ENCODE measurements around the gene RANBP10. TPM values are rescaled to one million over a fixed set of nuclear protein-coding genes. Genes with fewer than 3 reads are reported as not detected.
A peak's percentile ranks its signal among the peaks of the same experiment; 100 is the strongest.

Gene RANBP10
- 10 to 100 TPM; 14.1 to 14.5 TPM for total RNA-seq

DNA sequence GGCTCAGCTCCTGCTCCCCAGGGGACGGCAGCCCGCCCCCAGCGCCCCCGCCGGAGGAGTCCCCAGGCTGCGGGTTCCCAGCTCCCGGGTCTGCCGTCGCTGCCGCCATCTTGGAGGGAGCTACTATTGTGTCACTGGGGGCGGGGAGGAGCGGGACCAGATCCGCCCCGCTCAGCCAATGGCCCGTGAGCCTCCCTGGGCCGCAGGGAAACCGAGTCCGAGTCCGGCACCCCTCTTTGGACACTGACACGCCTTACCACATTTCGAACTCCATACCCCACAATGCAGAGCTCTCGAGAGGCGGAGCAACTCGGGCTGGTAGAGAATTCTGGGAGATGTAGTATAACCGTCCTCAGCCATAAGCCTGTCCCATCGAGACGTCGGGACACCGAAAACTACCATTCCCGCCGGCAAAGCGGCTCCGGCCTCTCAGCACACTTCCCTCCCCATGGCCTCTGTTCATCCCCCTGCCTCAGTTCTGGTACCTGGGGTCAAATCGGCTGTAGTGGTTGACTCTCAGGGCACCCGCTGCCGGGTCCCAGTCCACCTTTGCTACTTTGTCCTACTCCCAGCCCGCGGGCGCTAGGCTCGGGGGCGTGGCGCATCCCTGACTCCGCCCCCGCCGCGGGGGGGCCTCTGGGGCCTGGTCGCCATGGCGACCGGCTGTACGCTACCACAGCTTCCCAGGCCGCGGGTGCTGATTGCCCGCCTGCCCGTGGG is at the start of gene RANBP10, which contains the start of gene TSNAXIP1:
RANBP10 (minus strand) TSS at position 133 of the 720 bp plus-strand sequence; CDS start at position 109, 24 bp downstream.
TSNAXIP1 (plus strand) TSS at position 462 of the 720 bp plus-strand sequence. CDS start 261 bp downstream, outside the sequence.
- H3K9me3 ChIP-seq, result no peaks in the 10 kb centered on the region
- peaks cover 12 to 19% of the 10 kb centered on the region in 2 donors for H3K4me1 ChIP-seq (ENCODE audit: control insufficient read depth in 1 of 2, low read depth in 2 of 2)
- TF ChIP-seq CTCF (IDR thresholded peaks at IDR 0.05), result no peak
- DNase-seq (ENCODE audit: low spot score) (peak; percentile 96), ATAC-seq (ENCODE audit: insufficient number of reproducible peaks, low FRiP score, low read depth) (peak; percentile 100)
- peak within 1 kb of the TSS; percentile 71 to 74 for H3K27ac ChIP-seq
- no peaks in the 10 kb centered on the region for H3K27me3 ChIP-seq (replicated peaks; ENCODE audit: insufficient read depth)
- H3K36me3 ChIP-seq, result peaks cover under 1% of the 10 kb centered on the region
- peak within 1 kb of the TSS; percentile 95 for H3K4me3 ChIP-seq

- no peak overlapping the region for H3K4me3 ChIP-seq
- H3K27me3 ChIP-seq (replicated peaks; ENCODE audit: insufficient read depth), result no peaks in the 10 kb centered on the region
- H3K27ac ChIP-seq, result peak overlapping the region in 1 of 2 donors; percentile 10
- no peak for DNase-seq (ENCODE audit: low spot score)
- ATAC-seq (ENCODE audit: insufficient number of reproducible peaks, low FRiP score, low read depth), result no peak
- no peaks in the 10 kb centered on the region for H3K9me3 ChIP-seq
- H3K4me1 ChIP-seq (ENCODE audit: control insufficient read depth in 1 of 2, low read depth in 2 of 2), result peaks cover 15 to 38% of the 10 kb centered on the region in 2 donors
- no peak for TF ChIP-seq CTCF (IDR thresholded peaks at IDR 0.05)
- H3K36me3 ChIP-seq, result peaks cover 2% of the 10 kb centered on the region
Measured at GRCh38 chr16:67855789-67856188, 49.4 kb upstream of the RANBP10 start.

GRCh38 chr16:67853670-67854069 is 47.3 kb upstream of the RANBP10 start:
- H3K9me3 ChIP-seq, result no peaks in the 10 kb centered on the region
- no peak overlapping the region for H3K27ac ChIP-seq
- DNase-seq (ENCODE audit: low spot score), result no peak
- H3K4me3 ChIP-seq, result no peak overlapping the region
- peaks cover 2% of the 10 kb centered on the region for H3K36me3 ChIP-seq
- no peak for TF ChIP-seq CTCF (IDR thresholded peaks at IDR 0.05)
- H3K27me3 ChIP-seq (replicated peaks; ENCODE audit: insufficient read depth), result no peaks in the 10 kb centered on the region
- ATAC-seq (ENCODE audit: insufficient number of reproducible peaks, low FRiP score, low read depth), result no peak
- peaks cover 17 to 38% of the 10 kb centered on the region in 2 donors for H3K4me1 ChIP-seq (ENCODE audit: control insufficient read depth in 1 of 2, low read depth in 2 of 2)

DNA sequence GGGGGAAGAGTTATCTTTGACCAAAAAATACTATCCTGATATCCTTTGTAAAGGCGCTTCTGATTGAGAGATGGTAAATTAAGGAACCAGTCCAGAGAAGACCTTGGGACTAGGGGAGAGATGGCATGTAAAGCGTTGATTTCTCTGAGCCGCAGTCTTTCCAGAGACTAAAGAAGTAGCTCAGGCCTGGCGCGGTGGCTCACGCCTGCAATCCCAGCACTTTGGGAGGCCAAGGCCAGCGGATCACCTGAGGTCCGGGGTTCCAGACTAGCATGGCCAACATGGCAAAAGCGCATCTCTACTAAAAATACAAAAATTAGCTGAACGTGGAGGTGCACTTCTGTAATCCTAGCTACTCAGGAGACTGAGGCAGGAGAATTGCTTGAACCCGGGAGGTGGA is 41.8 kb upstream of the RANBP10 start:
- Histone ChIP-seq H3K27me3 (replicated peaks; ENCODE audit: insufficient read depth) (no peaks in the 10 kb centered on the region), H3K36me3 (peaks cover 2% of the 10 kb centered on the region), H3K27ac (peak overlapping the region; percentile 89 to 97), H3K4me1 (ENCODE audit: control insufficient read depth in 1 of 2, low read depth in 2 of 2) (peaks cover 40 to 49% of the 10 kb centered on the region in 2 donors), H3K9me3 (no peaks in the 10 kb centered on the region), H3K4me3 (peak overlapping the region; percentile 100)
- no peak for ATAC-seq (ENCODE audit: insufficient number of reproducible peaks, low FRiP score, low read depth)
- no peak for DNase-seq (ENCODE audit: low spot score)
- no peak for TF ChIP-seq CTCF (IDR thresholded peaks at IDR 0.05)

DNA sequence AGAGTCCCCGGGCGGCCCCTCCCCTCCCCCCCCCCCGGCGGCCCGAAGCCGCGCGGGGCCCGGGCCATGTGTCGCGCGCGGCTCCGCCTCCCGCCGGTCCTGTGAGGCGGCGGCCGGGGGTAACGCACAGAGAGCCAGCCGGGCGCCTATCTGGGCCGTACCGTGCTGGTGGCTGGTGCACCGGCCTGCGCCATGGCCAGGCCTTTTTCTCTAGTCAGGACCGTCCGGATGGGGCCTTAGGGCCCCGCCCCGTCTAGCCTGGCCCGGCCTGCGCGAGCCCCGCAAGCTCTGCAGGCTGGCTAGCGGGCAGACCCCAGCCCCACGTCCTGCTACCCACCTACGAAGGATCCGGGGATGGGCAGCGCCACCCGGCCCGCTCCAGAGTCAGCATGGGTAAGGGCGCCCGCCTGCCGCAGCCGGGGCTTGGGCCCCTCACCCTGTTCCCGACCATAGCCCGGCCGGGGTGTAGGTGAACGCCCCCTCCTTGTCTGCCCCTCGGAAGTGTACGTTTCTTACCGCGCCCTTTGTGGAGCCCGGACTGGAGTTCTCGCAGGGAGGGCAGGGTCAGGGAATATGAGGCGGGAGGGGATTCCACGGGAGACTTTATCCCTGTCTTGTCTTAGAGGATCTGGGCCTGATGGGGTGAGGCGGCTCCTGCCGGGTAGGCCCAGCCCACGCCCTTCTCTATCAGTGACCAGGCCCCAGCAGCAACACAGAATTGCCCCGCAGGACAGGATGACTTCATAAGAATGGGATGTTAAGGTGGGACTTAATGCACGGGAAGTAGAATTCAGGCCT is 40.9 kb upstream of the RANBP10 start, which contains the start of gene CENPT:
CENPT (minus strand) TSS at position 630 of the 798 bp plus-strand sequence. CDS start 13,834 bp downstream, outside the sequence.
- Histone ChIP-seq H3K27ac (peak within 1 kb of the TSS; percentile 89 to 97), H3K36me3 (peaks cover 2% of the 10 kb centered on the region), H3K4me1 (ENCODE audit: control insufficient read depth in 1 of 2, low read depth in 2 of 2) (peaks cover 40 to 52% of the 10 kb centered on the region in 2 donors), H3K9me3 (no peaks in the 10 kb centered on the region), H3K27me3 (replicated peaks; ENCODE audit: insufficient read depth) (no peaks in the 10 kb centered on the region), H3K4me3 (peak within 1 kb of the TSS; percentile 100)
- ATAC-seq (ENCODE audit: insufficient number of reproducible peaks, low FRiP score, low read depth) (peak; percentile 34), DNase-seq (ENCODE audit: low spot score) (no peak)
- TF ChIP-seq CTCF (IDR thresholded peaks at IDR 0.05), result no peak
